WTC11 (cell line): ENCODE data around the gene DENND4B.

ENCODE experiments used
- ATF3 ChIP-seq: sonication (generic); formaldehyde crosslinking; conservative IDR thresholded peaks from 2 replicates; pipeline ENCODE4 v1.8.1; 2022; ENCODE audit warnings: mild to moderate bottlenecking, missing genetic modification reagents
- CBFB ChIP-seq: sonication (generic); formaldehyde crosslinking; IDR thresholded peaks from 2 replicates; pipeline ENCODE4 v1.8.1; 2022; ENCODE audit warnings: mild to moderate bottlenecking, low read depth, missing genetic modification reagents
- E2F4 ChIP-seq: sonication (generic); formaldehyde crosslinking; IDR thresholded peaks from 2 replicates; pipeline ENCODE4 v1.8.1; 2022; ENCODE audit warnings: low read depth, mild to moderate bottlenecking, moderate library complexity, missing genetic modification reagents, borderline replicate concordance
- ESRRA ChIP-seq: sonication (generic); formaldehyde crosslinking; IDR thresholded peaks from 2 replicates; pipeline ENCODE4 v1.8.1; 2022; ENCODE audit warnings: mild to moderate bottlenecking, missing genetic modification reagents, borderline replicate concordance
- ETV6 ChIP-seq: sonication (generic); formaldehyde crosslinking; IDR thresholded peaks from 2 replicates; pipeline ENCODE4 v1.8.1; 2022; ENCODE audit warnings: mild to moderate bottlenecking, missing genetic modification reagents
- JUN ChIP-seq: sonication (generic); formaldehyde crosslinking; IDR thresholded peaks from 2 replicates; pipeline ENCODE4 v1.8.0; 2023; ENCODE audit warnings: mild to moderate bottlenecking, missing genetic modification reagents
- TF ChIP-seq, protein P1 (sequence below): fragments of 200-600 bp; IDR thresholded peaks from 2 replicates; pipeline ENCODE4 v1.8.0; 2022; ENCODE audit warnings: antibody characterized with exemption
- TF ChIP-seq, protein P2 (sequence below): sonication (generic); formaldehyde crosslinking; IDR thresholded peaks from 2 replicates; pipeline ENCODE4 v1.8.0; 2022; ENCODE audit warnings: mild to moderate bottlenecking, missing genetic modification reagents
- TF ChIP-seq, protein P3 (sequence below): sonication (generic); formaldehyde crosslinking; IDR thresholded peaks from 2 replicates; pipeline ENCODE4 v1.8.0; 2022; ENCODE audit warnings: mild to moderate bottlenecking, missing genetic modification reagents

DNA sequence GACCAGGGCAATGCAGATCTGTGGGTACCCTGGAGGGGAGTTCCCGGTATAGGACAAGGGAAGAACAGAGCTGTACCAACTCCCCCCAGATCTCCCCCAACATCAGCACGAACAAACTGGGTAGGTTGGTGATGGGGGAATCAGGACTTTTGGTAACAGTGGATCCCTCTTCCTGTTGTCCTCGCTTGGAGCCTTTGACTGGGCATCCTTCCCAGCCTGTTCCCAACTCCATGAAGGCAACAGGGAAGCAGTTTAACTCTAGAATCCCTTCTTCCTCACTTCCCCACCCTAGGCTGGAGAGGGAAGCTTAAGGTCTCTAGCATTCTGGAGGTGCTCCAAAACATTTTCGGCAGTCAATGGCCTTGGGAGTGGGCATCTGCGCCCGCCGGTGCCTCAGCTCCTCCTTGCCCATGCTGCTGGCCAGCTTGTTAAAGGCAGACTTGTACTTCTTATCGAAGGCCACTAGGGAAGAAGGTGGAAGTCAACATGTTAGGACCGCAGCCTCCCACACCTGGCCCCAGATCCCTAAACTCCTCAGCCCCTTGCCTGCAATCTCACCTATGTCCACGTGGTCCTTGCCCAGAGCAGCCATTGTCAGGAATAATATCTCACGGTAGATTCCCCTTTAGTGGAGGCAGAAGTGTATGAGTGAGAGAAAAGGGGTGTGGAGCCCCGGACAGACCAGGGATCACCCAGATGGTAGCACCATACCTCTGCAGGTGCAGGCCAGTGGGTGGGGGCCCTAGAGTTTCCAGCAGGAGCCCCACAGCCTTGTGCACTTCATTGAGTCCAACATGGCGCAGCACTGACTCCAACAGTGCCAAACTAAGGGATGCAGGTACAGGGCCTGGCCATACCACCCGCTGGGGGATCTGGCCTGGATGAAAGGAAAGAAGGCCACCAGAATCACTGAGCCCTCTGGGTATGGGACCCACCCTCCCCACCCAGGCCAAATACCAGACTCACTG, 16.3 kb downstream of the DENND4B start:
- TF ChIP-seq, protein P1, sequence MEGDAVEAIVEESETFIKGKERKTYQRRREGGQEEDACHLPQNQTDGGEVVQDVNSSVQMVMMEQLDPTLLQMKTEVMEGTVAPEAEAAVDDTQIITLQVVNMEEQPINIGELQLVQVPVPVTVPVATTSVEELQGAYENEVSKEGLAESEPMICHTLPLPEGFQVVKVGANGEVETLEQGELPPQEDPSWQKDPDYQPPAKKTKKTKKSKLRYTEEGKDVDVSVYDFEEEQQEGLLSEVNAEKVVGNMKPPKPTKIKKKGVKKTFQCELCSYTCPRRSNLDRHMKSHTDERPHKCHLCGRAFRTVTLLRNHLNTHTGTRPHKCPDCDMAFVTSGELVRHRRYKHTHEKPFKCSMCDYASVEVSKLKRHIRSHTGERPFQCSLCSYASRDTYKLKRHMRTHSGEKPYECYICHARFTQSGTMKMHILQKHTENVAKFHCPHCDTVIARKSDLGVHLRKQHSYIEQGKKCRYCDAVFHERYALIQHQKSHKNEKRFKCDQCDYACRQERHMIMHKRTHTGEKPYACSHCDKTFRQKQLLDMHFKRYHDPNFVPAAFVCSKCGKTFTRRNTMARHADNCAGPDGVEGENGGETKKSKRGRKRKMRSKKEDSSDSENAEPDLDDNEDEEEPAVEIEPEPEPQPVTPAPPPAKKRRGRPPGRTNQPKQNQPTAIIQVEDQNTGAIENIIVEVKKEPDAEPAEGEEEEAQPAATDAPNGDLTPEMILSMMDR: no peak
- TF ChIP-seq, protein P2, sequence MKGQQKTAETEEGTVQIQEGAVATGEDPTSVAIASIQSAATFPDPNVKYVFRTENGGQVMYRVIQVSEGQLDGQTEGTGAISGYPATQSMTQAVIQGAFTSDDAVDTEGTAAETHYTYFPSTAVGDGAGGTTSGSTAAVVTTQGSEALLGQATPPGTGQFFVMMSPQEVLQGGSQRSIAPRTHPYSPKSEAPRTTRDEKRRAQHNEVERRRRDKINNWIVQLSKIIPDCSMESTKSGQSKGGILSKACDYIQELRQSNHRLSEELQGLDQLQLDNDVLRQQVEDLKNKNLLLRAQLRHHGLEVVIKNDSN (CRISPR knock-in tag): no peak
- TF ChIP-seq, protein P3, sequence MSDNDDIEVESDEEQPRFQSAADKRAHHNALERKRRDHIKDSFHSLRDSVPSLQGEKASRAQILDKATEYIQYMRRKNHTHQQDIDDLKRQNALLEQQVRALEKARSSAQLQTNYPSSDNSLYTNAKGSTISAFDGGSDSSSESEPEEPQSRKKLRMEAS (CRISPR knock-in tag): no peak
- no peak for TF ChIP-seq E2F4 (CRISPR knock-in tag)
- TF ChIP-seq ATF3: no peak
- no peak for TF ChIP-seq JUN (CRISPR knock-in tag)
- no peak for TF ChIP-seq ETV6
- TF ChIP-seq CBFB (CRISPR knock-in tag): no peak
- no peak for TF ChIP-seq ESRRA
